ENCODE data around the gene RECQL.

RECQL gene

DNA sequence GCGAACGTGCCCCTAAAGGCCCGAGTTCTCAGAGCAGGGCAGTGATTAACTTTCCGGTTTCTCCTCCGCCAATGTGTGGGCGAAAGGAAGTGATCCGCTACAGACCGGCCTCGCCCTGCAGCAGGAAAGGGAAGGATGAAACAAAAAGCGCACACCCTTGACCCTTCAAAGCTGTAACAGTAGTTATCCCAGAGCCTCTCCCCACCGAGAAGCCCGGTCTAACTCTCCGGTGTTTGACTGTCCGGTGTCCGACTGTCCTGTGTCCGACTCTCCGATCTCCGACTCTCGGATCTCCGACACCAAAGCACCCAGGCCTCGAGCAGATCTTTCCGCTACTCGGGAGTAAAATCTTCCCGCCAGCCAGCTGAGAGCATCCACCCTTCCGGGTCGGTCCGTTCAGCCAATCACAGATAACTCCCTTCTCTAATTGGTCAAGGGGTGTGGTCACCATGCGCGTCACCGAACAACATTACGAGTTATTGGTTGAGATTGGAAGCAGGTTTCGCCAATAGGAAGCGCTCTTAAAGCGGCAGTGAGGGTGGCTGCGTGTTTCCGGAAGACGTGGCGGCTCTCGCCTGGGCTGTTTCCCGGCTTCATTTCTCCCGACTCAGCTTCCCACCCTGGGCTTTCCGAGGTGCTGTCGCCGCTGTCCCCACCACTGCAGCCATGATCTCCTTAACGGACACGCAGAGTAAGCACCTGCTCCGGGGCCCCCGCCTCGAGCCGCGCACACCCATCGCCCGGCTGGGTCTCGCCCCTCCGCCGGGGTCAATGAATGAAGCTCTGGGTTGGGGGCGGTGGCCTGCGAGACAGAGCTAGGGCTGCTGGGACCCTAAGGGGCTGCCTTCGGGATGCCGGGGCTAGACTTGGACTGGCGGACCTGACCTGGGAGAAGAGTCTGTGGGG, at the start of gene RECQL, which contains the start of gene GOLT1B:
Gene RECQL (minus strand): TSS at position 378 of the 906 bp plus-strand sequence. CDS start 2,065 bp downstream, outside the sequence.
Gene GOLT1B (plus strand): TSS at position 532 of the 906 bp plus-strand sequence. CDS start 135 bp downstream, at position 667.
- DNase-seq (ENCODE audit: low read depth in 2 of 2), result peak; percentile 96

- no peak for DNase-seq (ENCODE audit: low read depth in 2 of 2)
These were observed 46.0 kb upstream of the RECQL start for GRCh38 chr12:21547437-21547836.

DNA sequence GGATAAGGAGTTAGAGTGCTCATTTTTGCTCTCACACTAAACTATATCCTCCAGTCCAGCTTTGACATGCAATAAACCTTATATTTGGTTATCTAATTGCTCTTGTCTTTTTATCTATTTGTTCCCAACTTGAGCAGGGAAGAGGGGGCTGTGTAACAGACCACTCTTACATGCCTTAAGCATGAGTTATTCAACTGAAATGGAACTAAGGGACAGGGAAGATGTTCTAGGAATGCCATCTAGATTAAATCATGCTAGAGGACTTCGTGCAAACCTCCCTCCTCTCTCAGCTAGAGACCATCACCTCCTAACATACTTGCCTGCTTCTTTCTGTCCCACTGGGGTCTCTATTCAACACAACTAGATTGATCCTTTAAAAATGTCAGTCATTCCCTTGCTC, 45.3 kb upstream of the RECQL start:
- no peak for DNase-seq (ENCODE audit: low read depth in 2 of 2)

GRCh38 chr12:21545557-21545956, 44.1 kb upstream of the RECQL start:
- DNase-seq (ENCODE audit: low read depth in 2 of 2), result no peak

DNA sequence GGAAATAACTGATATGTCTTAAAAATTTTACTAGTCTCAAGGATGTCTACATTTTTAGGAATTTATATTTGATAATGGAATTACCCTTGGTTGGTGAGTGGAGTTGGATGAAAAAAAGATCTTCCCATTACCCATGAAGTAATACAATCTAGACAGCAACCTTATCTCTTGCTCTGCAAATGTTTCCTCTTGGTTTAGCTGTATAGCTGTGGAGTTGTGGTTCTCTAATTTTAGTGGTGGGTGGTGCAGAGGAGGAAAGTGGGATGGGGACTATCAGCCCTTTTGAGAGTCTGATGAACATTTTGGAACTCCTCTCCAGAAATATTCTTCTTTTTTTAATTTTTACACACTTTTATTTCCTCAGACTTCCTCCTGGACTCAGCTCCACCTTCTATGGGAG, 41.7 kb upstream of the RECQL start:
- no peak for DNase-seq (ENCODE audit: low read depth in 2 of 2)

GRCh38 chr12:21542403-21542802, 41.0 kb upstream of the RECQL start:
- no peak for DNase-seq (ENCODE audit: low read depth in 2 of 2)

DNA sequence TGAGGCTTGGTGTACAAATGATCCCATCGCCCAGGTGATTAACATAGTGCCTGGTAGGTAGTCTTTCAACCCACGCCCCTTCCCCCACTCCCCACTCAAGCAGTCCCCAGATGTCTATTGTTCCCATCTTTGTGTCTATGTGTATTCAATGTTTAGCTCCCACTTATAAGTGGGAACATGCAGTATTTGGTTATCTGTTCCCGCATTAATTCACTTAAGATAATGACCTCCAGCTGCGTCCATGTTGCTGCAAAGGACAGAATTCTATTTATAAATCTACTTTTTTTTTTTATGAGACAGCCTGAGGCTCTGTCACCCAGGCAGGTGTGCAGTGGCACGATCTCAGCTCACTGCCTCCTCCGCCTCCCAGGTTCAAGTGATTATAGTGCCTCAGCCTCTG, 40.3 kb upstream of the RECQL start:
- no peak for DNase-seq (ENCODE audit: low read depth in 2 of 2)

- DNase-seq (ENCODE audit: low read depth in 2 of 2), result no peak
These were observed 38.4 kb upstream of the RECQL start for GRCh38 chr12:21539797-21540196.

DNA sequence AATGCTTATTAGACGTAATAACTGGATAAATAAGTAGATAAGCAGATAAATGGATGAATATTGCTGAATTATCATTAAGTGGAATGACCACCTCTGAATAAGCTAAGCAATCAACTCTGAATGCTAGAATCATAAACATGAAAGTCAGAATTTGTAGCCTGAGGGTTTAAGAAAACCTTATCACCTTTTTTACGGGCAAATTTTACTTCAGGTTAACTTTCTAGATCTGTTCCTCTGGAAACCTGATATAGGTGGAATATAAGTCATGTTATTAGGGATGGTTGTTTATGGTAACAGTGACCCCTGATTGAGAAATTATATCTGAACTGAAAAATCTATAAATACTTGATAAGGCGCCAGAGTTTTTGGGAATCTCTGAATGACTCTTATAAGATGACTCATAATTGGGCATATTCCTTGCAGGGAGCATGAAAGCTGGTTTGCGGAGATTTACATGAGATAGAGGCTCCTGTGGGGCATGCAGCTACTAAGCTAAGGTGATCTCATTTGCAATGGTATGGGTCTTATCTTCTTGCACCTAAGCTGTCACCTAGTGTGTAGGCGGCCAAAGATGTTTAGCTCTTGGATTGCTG, 36.7 kb upstream of the RECQL start:
- DNase-seq (ENCODE audit: low read depth in 2 of 2), result no peak

DNA sequence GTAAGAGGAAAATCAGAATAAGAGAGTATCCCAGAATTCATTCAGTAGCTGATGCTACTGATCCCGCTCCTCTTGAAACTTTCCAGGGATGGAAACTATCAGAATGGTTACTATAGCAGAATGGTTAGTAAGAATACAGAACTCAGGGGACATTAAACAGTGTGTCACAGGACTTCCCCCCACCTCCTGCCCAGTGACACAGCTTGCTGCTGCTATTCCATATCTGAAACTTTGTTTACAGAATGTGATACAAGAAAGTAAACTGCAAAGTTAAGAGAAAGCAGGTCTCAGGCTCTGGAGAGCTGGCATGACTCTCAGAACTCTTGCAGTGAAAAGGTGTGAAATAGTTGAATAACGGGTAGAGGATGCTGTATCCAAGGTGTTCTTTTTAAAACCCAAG, 28.0 kb upstream of the RECQL start:
- DNase-seq (ENCODE audit: low read depth in 2 of 2), result no peak

DNA sequence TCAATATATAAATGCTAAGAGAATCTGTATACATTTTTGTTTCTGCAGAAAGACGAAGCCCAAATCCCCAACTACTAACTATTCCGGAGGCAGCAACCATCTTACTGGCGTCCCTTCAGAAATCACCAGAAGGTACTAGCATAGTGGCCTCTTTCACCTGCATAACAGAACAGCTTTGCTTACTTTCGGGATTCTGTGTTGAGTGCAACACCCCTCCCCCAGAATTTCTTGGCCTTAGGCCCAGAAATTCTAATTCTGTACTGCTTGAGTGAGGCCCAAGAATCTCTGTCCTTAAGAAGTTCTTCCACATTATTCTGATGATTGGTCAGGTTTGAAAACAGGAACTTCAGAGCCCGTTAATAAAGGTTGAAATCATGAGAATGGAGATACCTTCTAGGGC, 27.5 kb upstream of the RECQL start:
- DNase-seq (ENCODE audit: low read depth in 2 of 2), result no peak

GRCh38 chr12:21527451-21528180, 26.2 kb upstream of the RECQL start:
- no peak for DNase-seq (ENCODE audit: low read depth in 2 of 2)

DNA sequence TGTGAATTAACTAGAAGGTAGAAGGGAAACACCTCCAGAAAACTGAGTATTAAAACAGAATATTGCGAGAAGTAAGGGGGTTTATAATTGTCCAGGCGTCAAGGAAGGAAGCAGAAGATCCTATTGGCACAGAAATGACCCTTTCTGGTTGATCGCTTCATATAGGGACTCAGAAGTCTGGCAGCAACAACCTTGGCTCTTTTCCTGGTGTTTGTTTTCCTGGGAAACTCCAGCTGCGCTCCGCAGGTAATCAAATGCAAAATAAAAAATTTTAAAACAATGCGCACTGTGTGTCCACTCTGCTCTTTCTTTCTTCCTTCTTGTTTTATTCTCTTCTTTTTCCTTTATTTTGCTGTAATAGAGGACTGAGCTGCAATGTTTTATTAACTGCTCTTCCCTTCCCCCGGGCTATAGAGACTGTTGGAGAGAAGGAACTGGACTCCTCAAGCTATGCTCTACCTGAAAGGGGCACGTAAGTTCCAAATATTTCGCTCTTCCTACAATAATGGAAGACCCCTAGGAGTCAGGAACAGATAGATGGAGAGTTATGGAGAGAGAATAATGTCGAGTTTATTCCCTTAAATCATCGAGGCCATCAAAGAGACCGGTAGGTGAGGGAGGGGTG, 25.4 kb upstream of the RECQL start:
- DNase-seq (ENCODE audit: low read depth in 2 of 2), result no peak

- no peak for DNase-seq (ENCODE audit: low read depth in 2 of 2)
These were observed 24.6 kb upstream of the RECQL start, which contains the start of gene SPX for GRCh38 chr12:21526053-21526452. TSS of gene SPX (plus strand) at chr12:21526296. CDS start at chr12:21526473, 177 bp downstream.

- no peak for DNase-seq (ENCODE audit: low read depth in 2 of 2)
These were observed 21.7 kb upstream of the RECQL start for GRCh38 chr12:21523148-21523547.

DNA sequence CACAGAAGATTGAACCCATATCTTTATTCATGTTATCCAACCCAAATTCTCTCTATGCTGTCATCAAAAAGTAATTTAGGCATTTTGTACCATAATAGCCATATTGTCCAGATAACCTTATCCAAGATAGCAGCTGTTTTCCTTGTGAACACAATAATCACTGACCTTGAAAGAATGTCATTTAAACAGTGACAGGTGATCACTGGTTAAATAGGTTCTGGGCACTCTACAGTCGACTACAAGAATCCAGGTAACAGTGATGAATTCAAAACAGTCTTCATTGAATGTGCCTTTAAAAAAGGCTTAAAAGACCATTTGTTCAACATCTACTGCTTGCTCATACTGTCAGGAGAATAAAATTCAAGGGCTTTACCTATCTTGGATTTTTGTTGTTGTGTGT, 20.1 kb upstream of the RECQL start:
- no peak for DNase-seq (ENCODE audit: low read depth in 2 of 2)

- no peak for DNase-seq (ENCODE audit: low read depth in 2 of 2)
These were observed 17.0 kb upstream of the RECQL start for GRCh38 chr12:21518451-21518850.

GRCh38 chr12:21516281-21516680, 14.8 kb upstream of the RECQL start:
- DNase-seq (ENCODE audit: low read depth in 2 of 2), result no peak

DNA sequence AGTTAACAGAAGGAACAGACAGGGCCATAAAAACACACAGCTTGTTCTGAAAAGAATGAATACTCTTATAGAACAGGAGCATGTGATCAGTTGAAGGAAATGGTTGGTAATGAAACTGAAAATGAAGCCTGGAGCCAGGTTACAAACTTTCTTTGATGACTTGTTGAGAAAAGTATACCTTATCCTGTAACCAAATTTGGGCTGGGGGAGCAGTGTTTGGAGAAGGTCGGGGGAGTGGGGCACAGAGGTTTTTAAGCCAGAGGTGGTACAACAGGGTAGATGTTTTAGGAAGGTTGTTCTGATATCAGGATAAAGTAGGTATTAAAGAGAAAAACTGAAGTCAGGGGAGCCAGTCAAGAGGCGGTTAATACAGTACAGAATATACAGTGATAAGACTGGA, 8.3 kb upstream of the RECQL start:
- DNase-seq (ENCODE audit: low read depth in 2 of 2), result no peak

- no peak for DNase-seq (ENCODE audit: low read depth in 2 of 2)
These were observed 6.4 kb upstream of the RECQL start for GRCh38 chr12:21507849-21508248.

DNA sequence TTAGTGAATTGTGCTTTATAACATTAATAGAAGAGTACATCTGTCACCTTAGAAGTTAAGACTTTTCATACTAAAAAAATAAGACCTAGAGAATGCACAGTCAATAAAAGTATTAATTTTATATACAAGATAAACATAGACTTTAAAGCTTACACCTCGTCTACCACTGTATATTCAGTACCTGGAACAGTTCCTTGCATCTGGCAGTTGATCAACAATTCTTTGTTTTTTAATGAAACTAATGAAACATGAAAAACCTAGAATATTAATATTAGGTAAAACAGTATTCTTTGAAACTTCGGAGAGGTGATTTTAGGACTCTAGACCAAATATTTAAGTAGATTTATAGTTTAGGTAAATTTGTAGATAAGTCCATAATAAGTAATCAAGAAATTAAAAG, 4.5 kb upstream of the RECQL start:
- no peak for DNase-seq (ENCODE audit: low read depth in 2 of 2)

GRCh38 chr12:21502872-21503271, 1.4 kb upstream of the RECQL start:
- no peak for DNase-seq (ENCODE audit: low read depth in 2 of 2)

All from fibroblast of skin of left biceps (primary cell).